H54 (cell line): ENCODE results near the gene BOLA1.
"Not testable (repeated sequence)": the region's sequence is repeated elsewhere in the genome, so short reads cannot be mapped to it uniquely, and the experiment has no call there.

Source experiments
- DNase-seq: peaks from one replicate; pipeline ENCODE4 v3.0.0; 2011; ENCODE audit warnings: low spot score, mixed read lengths; ENCODE audit not compliant: insufficient read length
- FAIRE-seq: peaks from 3 replicates; lab custom pipeline; 2011; peaks lifted over from hg19 to GRCh38; lab: Jason Lieb, UNC
- POLR2A ChIP-seq: IDR thresholded peaks from 2 replicates; pipeline ENCODE4 v1.6.1; 2011; ENCODE audit warnings: low read depth, mild to moderate bottlenecking, low read length

Gene BOLA1

GRCh38 chr1:149933208-149933607 lies 33.8 kb downstream of the BOLA1 start:
- DNase-seq (no peak), FAIRE-seq (no peak)
- no peak for TF ChIP-seq POLR2A

GRCh38 chr1:149934356-149934755 lies 35.0 kb downstream of the BOLA1 start:
- no peak for FAIRE-seq
- TF ChIP-seq POLR2A = no peak
- no peak for DNase-seq

- no peak for FAIRE-seq
- DNase-seq = peak; percentile 50
- TF ChIP-seq POLR2A = no peak; the same call in 1 of the 2 replicates
Measured at GRCh38 chr1:149936170-149936991, 37.0 kb downstream of the BOLA1 start, which contains the start of gene MTMR11. TSS of gene MTMR11 (minus strand) at chr1:149936879. CDS start at chr1:149936647, 232 bp downstream.

- peak; percentile 35 for DNase-seq
- TF ChIP-seq POLR2A = no peak
Measured at GRCh38 chr1:149936992-149937705, 37.8 kb downstream of the BOLA1 start.

DNA sequence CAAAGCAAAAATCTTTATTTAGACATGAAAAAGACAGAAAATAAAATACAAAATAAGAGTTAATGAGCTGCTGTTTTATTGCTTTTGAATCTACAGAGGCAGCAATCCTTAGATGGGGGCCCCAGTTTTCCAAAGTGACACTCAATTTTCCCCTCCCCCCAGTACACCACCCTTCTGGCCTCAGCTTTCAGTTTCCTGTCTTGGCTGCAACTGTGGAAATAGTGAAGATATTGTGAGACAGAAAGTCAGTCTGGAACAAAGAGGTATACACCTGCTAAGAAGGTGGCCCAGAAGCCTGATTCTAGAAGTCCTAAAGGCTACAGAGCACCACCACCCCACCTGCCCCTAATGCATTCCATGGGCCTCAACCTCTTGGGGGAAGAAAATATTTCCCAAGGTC lies 38.4 kb downstream of the BOLA1 start:
- FAIRE-seq (no peak), DNase-seq (no peak)
- TF ChIP-seq POLR2A = no peak

More at GRCh38 chr1:149936992-149937705, 37.8 kb downstream of the BOLA1 start:
- peak; percentile 65 for FAIRE-seq

DNA sequence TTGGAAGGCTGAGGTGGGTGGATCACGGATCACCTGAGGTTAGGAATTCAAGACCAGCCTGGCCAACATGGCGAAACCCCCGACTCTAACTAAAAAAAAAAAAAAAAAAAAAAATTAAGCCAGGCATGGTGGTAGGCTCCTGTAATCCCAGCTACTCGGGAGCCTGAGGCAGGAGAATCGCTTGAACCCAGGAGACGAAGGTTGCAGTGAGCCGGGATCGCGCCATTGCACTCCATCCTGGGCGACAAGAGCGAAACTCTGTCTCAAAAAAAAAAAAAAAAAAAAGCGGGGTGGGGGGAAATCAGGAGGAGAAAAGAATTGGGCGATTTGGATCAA lies 39.3 kb downstream of the BOLA1 start:
- FAIRE-seq, DNase-seq: not testable (repeated sequence)

DNA sequence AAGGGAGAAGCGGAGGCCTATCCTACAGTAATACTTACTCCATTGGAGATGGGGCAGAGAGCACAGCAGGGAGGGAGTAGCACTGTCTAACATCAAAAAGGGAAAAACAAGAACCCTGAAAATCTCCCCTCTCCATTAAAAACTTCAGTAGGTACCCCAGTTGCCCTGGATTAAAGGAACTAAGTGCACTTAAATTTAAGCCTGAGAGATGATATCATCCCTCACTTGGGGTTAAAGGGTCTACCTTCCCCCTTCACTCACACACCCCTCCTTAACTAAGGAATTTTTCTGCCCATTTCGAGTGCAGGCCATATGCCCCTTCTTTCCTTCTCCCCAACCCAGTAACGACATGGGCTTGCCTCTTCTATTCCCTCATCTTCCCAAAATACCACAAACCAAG lies 41.1 kb downstream of the BOLA1 start:
- TF ChIP-seq POLR2A = no peak
- FAIRE-seq (no peak), DNase-seq (no peak)

GRCh38 chr1:149942207-149942606 lies 42.8 kb downstream of the BOLA1 start:
- no peak for TF ChIP-seq POLR2A
- DNase-seq (no peak), FAIRE-seq (no peak)

DNA sequence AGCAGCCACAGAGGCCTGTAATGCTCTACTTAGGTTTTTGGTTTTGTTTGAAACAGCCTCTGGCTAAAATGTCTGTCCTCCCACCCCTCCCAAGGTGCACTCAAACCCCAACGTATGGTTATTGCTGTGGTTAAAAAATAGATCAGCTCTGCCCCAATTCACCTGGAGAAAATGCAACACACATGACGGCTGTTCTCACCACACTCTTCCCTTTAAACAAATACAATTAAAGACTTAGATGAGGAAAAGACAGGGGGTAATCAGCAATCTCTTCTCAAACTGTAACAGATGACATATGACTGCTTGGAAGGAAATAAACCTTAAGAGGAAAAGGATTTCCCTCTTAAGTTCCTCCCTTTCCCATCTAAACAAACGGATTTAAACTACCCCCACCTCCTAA lies 43.5 kb downstream of the BOLA1 start:
- DNase-seq (no peak), FAIRE-seq (no peak)
- TF ChIP-seq POLR2A = no peak

GRCh38 chr1:149945206-149945605 lies 45.8 kb downstream of the BOLA1 start:
- FAIRE-seq = no peak
- TF ChIP-seq POLR2A = no peak
- DNase-seq = no peak

DNA sequence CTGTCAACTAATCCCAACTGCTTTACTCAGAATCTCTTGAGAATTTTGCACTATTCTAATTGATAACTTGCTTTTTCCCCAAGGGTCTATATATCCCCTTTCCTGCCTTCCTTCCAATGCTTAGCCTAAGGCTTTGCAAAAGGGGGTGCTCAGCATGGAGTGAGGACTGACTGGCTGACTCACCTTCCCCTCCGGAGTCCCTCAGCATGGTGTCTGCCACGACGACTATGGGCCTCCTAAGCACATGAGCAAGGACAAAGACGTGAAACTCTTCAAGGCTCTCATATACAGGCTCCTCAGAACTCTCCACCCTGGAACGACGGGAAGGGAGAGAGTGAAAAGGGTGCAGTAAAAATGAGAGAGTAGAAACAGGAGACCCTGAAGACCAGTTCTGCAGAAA lies 50.5 kb downstream of the BOLA1 start:
- no peak for TF ChIP-seq POLR2A
- no peak for FAIRE-seq
- DNase-seq = no peak
